MCF 10A (cell line): ENCODE results near the gene BTG1. TPM values are rescaled to one million over a fixed set of nuclear protein-coding genes. Genes with fewer than 3 reads are reported as not detected.

Experiments used
- BruUV-seq: library from RNA; stranded (reverse); fragments of 400-500 nt; replicated peaks from 2 replicates; lab custom pipeline; 2021; lab: Mats Ljungman, UMichigan
- CTCF ChIA-PET: fragments of 300-600 bp; sonication (Branson Sonifier 250); formaldehyde crosslinking; extraction: SDS; loops from one replicate; lab custom pipeline; 2021; ENCODE audit warnings: antibody characterized with exemption, inconsistent platforms; lab: Yijun Ruan, JAX
- POLR2A ChIA-PET: fragments of 300-600, 350-650 bp; sonication (Branson Sonifier 250); formaldehyde crosslinking; extraction: SDS; loops from one replicate; lab custom pipeline; 2020; ENCODE audit warnings: antibody characterized with exemption, inconsistent platforms; lab: Yijun Ruan, JAX
- DNase-seq: peaks from one replicate; pipeline ENCODE4 v3.0.0-alpha.2; 2018; ENCODE audit not compliant: unreplicated experiment
- H3K27ac Mint-ChIP-seq: one replicate; pipeline ENCODE4 v1.8.0; 2022; ENCODE audit warnings: mild to moderate bottlenecking, low read depth, mixed read lengths; ENCODE audit not compliant: unreplicated experiment
- H3K27me3 Mint-ChIP-seq: one replicate; pipeline ENCODE4 v1.8.0; 2022; ENCODE audit warnings: mixed read lengths; ENCODE audit not compliant: insufficient read depth, unreplicated experiment
- H3K36me3 Mint-ChIP-seq: one replicate; pipeline ENCODE4 v1.8.0; 2022; ENCODE audit warnings: mild to moderate bottlenecking, moderate library complexity, mixed read lengths; ENCODE audit not compliant: insufficient read depth, unreplicated experiment
- H3K4me1 Mint-ChIP-seq: one replicate; pipeline ENCODE4 v1.8.0; 2022; ENCODE audit warnings: mixed read lengths; ENCODE audit not compliant: insufficient read depth, unreplicated experiment
- H3K4me3 Mint-ChIP-seq: one replicate; pipeline ENCODE4 v1.8.0; 2022; ENCODE audit warnings: mild to moderate bottlenecking, moderate library complexity, mixed read lengths; ENCODE audit not compliant: unreplicated experiment
- H3K9me3 Mint-ChIP-seq: one replicate; pipeline ENCODE4 v1.8.0; 2022; ENCODE audit warnings: mixed read lengths; ENCODE audit not compliant: unreplicated experiment
- intact Hi-C: fragments of 100-400 bp; cut with micrococcal nuclease; formaldehyde crosslinking; loops from 2 replicates; pipeline ENCODE4 v1.14.1; 2022
- total RNA-seq: library from RNA; stranded (reverse); gene quantifications from 2 replicates; pipeline ENCODE4 v1.2.3, GENCODE V29; 2022
- TF ChIP-seq, protein P1 (sequence below): fragments of 200-600 bp; IDR thresholded peaks from one replicate; pipeline ENCODE4 v1.8.0; 2022; ENCODE audit warnings: antibody characterized with exemption, mild to moderate bottlenecking; ENCODE audit not compliant: unreplicated experiment

Gene BTG1
- total RNA-seq, 1 experiment from 2014 or later: 128 TPM

DNA sequence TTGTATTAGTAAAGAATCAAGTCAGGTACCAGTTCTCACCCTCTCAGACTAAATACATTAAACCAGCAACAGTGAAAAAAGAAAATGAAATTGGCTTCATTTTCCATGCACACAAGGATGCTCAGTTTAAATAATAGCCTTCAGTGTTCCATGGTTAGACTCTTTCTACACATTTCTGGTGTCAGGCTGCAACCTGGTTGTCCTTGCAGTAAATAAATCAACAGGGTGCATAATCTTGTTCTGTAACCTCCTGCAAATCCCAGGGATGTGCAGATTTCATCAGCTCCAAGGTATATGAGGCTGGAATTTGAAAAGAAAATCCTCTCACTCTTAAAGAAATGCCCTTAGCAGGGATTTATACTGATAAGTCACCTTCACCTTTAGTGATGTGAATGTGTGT is 46.7 kb upstream of the BTG1 start:
- no peaks in the 10 kb centered on the region for H3K9me3 Mint-ChIP-seq
- no TSS peak for BruUV-seq
- no peaks in the 10 kb centered on the region for H3K36me3 Mint-ChIP-seq
- DNase-seq: no peak
- CTCF ChIA-PET: interaction anchor here (1.0 kb wide), 1 partner anchor 9 kb away, joined by 3 read pairs; no protein-coding TSS in a partner anchor
- no peak overlapping the region for H3K27ac Mint-ChIP-seq
- no peaks in the 10 kb centered on the region for H3K27me3 Mint-ChIP-seq
- H3K4me3 Mint-ChIP-seq: no peak overlapping the region
- intact Hi-C loops: no loop called here
- POLR2A ChIA-PET: no interaction called here
- TF ChIP-seq, protein P1, sequence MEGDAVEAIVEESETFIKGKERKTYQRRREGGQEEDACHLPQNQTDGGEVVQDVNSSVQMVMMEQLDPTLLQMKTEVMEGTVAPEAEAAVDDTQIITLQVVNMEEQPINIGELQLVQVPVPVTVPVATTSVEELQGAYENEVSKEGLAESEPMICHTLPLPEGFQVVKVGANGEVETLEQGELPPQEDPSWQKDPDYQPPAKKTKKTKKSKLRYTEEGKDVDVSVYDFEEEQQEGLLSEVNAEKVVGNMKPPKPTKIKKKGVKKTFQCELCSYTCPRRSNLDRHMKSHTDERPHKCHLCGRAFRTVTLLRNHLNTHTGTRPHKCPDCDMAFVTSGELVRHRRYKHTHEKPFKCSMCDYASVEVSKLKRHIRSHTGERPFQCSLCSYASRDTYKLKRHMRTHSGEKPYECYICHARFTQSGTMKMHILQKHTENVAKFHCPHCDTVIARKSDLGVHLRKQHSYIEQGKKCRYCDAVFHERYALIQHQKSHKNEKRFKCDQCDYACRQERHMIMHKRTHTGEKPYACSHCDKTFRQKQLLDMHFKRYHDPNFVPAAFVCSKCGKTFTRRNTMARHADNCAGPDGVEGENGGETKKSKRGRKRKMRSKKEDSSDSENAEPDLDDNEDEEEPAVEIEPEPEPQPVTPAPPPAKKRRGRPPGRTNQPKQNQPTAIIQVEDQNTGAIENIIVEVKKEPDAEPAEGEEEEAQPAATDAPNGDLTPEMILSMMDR: no peak
- H3K4me1 Mint-ChIP-seq: no peaks in the 10 kb centered on the region

DNA sequence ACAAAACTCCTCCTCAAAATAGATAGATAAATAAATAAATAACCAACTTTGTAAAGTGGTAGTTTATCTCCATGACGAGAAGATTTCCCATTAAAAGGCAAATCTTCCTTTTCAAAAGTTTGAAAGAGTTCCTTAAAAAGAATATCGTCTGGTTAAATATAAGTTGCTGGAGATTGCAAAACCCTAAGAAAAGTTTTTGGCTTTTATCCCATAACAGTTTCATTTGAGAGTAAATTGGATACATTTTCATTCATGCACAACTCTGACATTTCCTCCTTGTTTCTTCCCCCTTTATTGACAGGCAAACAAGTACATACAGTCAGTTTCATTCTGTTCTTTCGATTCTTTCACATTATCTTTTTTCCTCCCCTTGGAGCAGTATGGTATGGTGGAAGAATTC is 45.4 kb upstream of the BTG1 start:
- DNase-seq: no peak
- intact Hi-C loops: no loop called here
- H3K27me3 Mint-ChIP-seq: no peaks in the 10 kb centered on the region
- no peaks in the 10 kb centered on the region for H3K36me3 Mint-ChIP-seq
- CTCF ChIA-PET: no interaction called here
- no peaks in the 10 kb centered on the region for H3K4me1 Mint-ChIP-seq
- H3K27ac Mint-ChIP-seq: no peak overlapping the region
- no TSS peak for BruUV-seq
- no peaks in the 10 kb centered on the region for H3K9me3 Mint-ChIP-seq
- POLR2A ChIA-PET: no interaction called here
- no peak overlapping the region for H3K4me3 Mint-ChIP-seq
- TF ChIP-seq, protein P1: no peak

DNA sequence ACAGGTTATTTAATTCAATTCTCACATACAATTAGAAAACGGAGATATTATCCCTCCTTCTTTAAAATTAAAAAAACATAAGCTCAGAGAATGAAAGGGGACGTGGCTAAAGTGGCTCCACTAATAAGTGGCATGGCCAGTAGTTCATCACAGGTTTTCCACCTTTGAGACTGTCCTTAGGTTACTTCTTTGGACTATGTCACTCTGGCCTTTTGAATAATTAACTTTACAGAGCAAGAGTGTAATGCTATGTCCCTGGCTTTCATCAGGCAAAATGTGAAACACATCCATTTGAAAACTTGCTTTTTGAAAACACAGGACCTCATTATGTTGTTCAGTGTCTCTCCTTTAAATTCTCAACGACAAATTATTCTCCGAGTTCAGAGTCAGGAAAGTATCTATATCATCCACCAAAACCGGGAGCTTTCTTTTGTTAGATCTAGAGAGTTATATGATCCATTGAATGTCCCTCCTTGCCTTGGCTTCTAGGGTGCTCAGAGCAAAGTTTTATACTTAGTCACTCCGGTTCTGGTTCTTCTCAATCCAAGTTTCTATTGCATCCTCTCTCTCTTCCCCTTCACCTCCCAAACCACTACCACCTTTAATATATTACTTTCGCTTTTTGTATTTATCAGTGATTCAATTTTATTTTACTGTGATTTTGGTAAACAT is 43.0 kb upstream of the BTG1 start:
- no peaks in the 10 kb centered on the region for H3K36me3 Mint-ChIP-seq
- no peaks in the 10 kb centered on the region for H3K27me3 Mint-ChIP-seq
- H3K9me3 Mint-ChIP-seq: peaks cover 7% of the 10 kb centered on the region
- BruUV-seq: no TSS peak
- H3K4me3 Mint-ChIP-seq: no peak overlapping the region
- no peak for DNase-seq
- intact Hi-C loops: no loop called here
- POLR2A ChIA-PET: interaction anchor here (0.6 kb wide), 1 partner anchor 60 kb away, joined by 3 read pairs; no protein-coding TSS in a partner anchor
- CTCF ChIA-PET: no interaction called here
- TF ChIP-seq, protein P1: no peak
- H3K4me1 Mint-ChIP-seq: no peaks in the 10 kb centered on the region
- no peak overlapping the region for H3K27ac Mint-ChIP-seq

DNA sequence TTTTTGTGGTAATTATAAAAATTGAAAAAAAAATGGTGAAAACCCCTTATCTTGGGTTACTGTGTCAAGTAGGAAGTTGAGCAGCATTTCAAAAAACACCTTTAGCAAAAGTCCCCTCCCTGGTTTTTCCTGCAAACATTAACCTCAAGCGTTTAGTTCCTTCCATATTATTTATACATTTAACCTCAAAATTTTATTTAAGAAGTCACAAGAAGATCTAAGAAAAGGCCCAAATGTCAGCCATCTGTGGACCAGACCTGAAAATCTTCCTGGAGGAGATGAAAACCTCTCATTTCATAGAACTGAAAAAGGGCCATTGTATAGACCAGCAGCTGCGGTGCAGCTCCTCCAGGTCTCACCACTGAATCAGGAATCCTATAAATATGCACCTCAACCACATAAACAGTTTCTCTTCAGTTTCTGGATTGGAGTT is 40.4 kb upstream of the BTG1 start:
- BruUV-seq: no TSS peak
- intact Hi-C loops: no loop called here
- Mint-ChIP-seq H3K4me3 (no peak overlapping the region), H3K36me3 (no peaks in the 10 kb centered on the region), H3K4me1 (peaks cover 5% of the 10 kb centered on the region), H3K27me3 (no peaks in the 10 kb centered on the region), H3K27ac (no peak overlapping the region), H3K9me3 (peaks cover 9% of the 10 kb centered on the region)
- no peak for DNase-seq
- TF ChIP-seq, protein P1: no peak
- POLR2A ChIA-PET: no interaction called here
- CTCF ChIA-PET: no interaction called here
